WTC11 (cell line): ENCODE results near the gene CORO2B. TPM values are rescaled to one million over a fixed set of nuclear protein-coding genes. Genes with fewer than 3 reads are reported as not detected.

Experiments
- ATAC-seq: fragments of 200-7000 bp; cut with Tn5 transposase; 2 replicates; pipeline ENCODE4 v1.10.0; 2021; ENCODE audit warnings: mild to moderate bottlenecking, moderate library complexity
- CTCF ChIA-PET: fragments of 300-600 bp; sonication (Branson Sonifier 250); formaldehyde crosslinking; loops from one replicate; lab custom pipeline; 2021; ENCODE audit warnings: antibody characterized with exemption; lab: Charles Lee
- POLR2A ChIA-PET: fragments of 350-600 bp; sonication (Branson Sonifier 250); formaldehyde crosslinking; loops from one replicate; lab custom pipeline; 2021; ENCODE audit warnings: antibody characterized with exemption; lab: Charles Lee
- DNase-seq: peaks from one replicate; pipeline ENCODE4 v3.0.0; 2021; ENCODE audit warnings: low spot score
- H3K27ac Mint-ChIP-seq: 2 replicates; pipeline ENCODE4 v1.8.0; 2021; ENCODE audit warnings: mixed read lengths
- H3K27me3 Mint-ChIP-seq: 2 replicates; pipeline ENCODE4 v1.8.0; 2021; ENCODE audit warnings: low read depth, mild to moderate bottlenecking, moderate library complexity, mixed read lengths
- H3K36me3 Mint-ChIP-seq: 2 replicates; pipeline ENCODE4 v1.8.0; 2021; ENCODE audit warnings: mixed read lengths
- H3K4me1 Mint-ChIP-seq: 2 replicates; pipeline ENCODE4 v1.8.0; 2022; ENCODE audit warnings: mixed read lengths
- H3K4me3 Mint-ChIP-seq: 2 replicates; pipeline ENCODE4 v1.8.0; 2021; ENCODE audit warnings: mild to moderate bottlenecking, moderate library complexity, mixed read lengths
- H3K9me3 Mint-ChIP-seq: 2 replicates; pipeline ENCODE4 v1.8.0; 2021; ENCODE audit warnings: mixed read lengths
- ATF1 ChIP-seq: sonication (generic); formaldehyde crosslinking; IDR thresholded peaks from 2 replicates; pipeline ENCODE4 v1.8.1; 2023; ENCODE audit warnings: mild to moderate bottlenecking, moderate library complexity, missing genetic modification reagents
- CREM ChIP-seq: sonication (generic); formaldehyde crosslinking; IDR thresholded peaks from 2 replicates; pipeline ENCODE4 v1.8.1; 2022; ENCODE audit warnings: mild to moderate bottlenecking, missing genetic modification reagents, moderate library complexity
- ETV6 ChIP-seq: sonication (generic); formaldehyde crosslinking; IDR thresholded peaks from 2 replicates; pipeline ENCODE4 v1.8.1; 2022; ENCODE audit warnings: mild to moderate bottlenecking, missing genetic modification reagents
- FOXJ3 ChIP-seq: sonication (generic); formaldehyde crosslinking; IDR thresholded peaks from 2 replicates; pipeline ENCODE4 v1.9.0; 2021; ENCODE audit warnings: missing genetic modification reagents, mild to moderate bottlenecking, borderline replicate concordance
- GABPB1 ChIP-seq: sonication (generic); formaldehyde crosslinking; IDR thresholded peaks from 2 replicates; pipeline ENCODE4 v1.8.1; 2023; ENCODE audit warnings: mild to moderate bottlenecking, missing genetic modification reagents
- JUN ChIP-seq: sonication (generic); formaldehyde crosslinking; IDR thresholded peaks from 2 replicates; pipeline ENCODE4 v1.8.0; 2023; ENCODE audit warnings: mild to moderate bottlenecking, missing genetic modification reagents
- MYBL2 ChIP-seq: sonication (generic); formaldehyde crosslinking; IDR thresholded peaks from 2 replicates; pipeline ENCODE4 v1.8.1; 2023; ENCODE audit warnings: mild to moderate bottlenecking, moderate library complexity, missing genetic modification reagents
- OVOL2 ChIP-seq: fragments of 250-450 bp; sonication (Bioruptor Pico); IDR thresholded peaks from 2 replicates; pipeline ENCODE4 v1.9.0; 2021; ENCODE audit warnings: mild to moderate bottlenecking, borderline replicate concordance
- SMAD3 ChIP-seq: sonication (generic); formaldehyde crosslinking; IDR thresholded peaks from 2 replicates; pipeline ENCODE4 v1.8.0; 2022; ENCODE audit warnings: missing genetic modification reagents, mild to moderate bottlenecking, borderline replicate concordance
- SOX15 ChIP-seq: fragments of 250-450 bp; sonication (Bioruptor Pico); IDR thresholded peaks from 2 replicates; pipeline ENCODE4 v1.9.0; 2021; ENCODE audit warnings: mild to moderate bottlenecking
- TEAD4 ChIP-seq: sonication (generic); formaldehyde crosslinking; IDR thresholded peaks from 2 replicates; pipeline ENCODE4 v1.8.0; 2022; ENCODE audit warnings: mild to moderate bottlenecking, missing genetic modification reagents
- ZBTB21 ChIP-seq: sonication (generic); formaldehyde crosslinking; IDR thresholded peaks from 2 replicates; pipeline ENCODE4 v1.8.1; 2023; ENCODE audit warnings: mild to moderate bottlenecking, missing genetic modification reagents, borderline replicate concordance
- ZNF219 ChIP-seq: sonication (generic); formaldehyde crosslinking; IDR thresholded peaks from 2 replicates; pipeline ENCODE4 v1.8.0; 2023; ENCODE audit warnings: missing genetic modification reagents, mild to moderate bottlenecking, borderline replicate concordance
- ZNF263 ChIP-seq: sonication (generic); formaldehyde crosslinking; IDR thresholded peaks from 2 replicates; pipeline ENCODE4 v1.8.1; 2022; ENCODE audit warnings: low read depth, mild to moderate bottlenecking, moderate library complexity, missing genetic modification reagents
- total RNA-seq: library from RNA; stranded (reverse); gene quantifications from 3 replicates; pipeline ENCODE4 v1.2.3, GENCODE V29; 2021
- TF ChIP-seq, protein P1 (sequence below): sonication (generic); formaldehyde crosslinking; IDR thresholded peaks from 2 replicates; pipeline ENCODE4 v1.8.0; 2022; ENCODE audit warnings: mild to moderate bottlenecking, missing genetic modification reagents
- TF ChIP-seq, protein P2 (sequence below): sonication (generic); formaldehyde crosslinking; conservative IDR thresholded peaks from 2 replicates; pipeline ENCODE4 v1.8.1; 2022; ENCODE audit warnings: mild to moderate bottlenecking, missing genetic modification reagents
- TF ChIP-seq, protein P3 (sequence below): fragments of 250-450 bp; sonication (Bioruptor Pico); IDR thresholded peaks from 2 replicates; pipeline ENCODE4 v1.9.0; 2021; ENCODE audit warnings: mild to moderate bottlenecking

Gene CORO2B
- total RNA-seq, 1 experiment from 2014 or later: 4.9 TPM

DNA sequence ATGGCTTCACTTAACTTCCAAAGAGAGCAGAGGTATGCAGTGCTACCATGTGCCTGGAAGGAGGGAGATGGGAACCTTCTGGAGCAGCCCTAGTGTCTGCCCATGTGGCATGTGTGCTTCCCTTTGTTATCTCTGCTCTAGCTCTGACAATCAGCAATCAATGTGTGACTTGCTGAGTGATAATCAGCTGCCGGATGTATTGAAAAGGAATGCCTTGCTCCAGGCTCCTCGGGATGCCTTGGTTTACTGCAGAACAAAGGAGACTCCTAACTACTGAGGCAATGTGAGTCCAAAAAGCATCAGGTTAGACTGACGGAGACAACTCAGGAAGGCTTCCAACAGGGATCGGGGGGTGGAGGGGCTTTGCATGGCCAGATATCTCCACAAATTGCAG lies 36.0 kb upstream of the CORO2B start:
- Mint-ChIP-seq H3K9me3 (peaks cover 22% of the 10 kb centered on the region), H3K27ac (no peak overlapping the region), H3K4me1 (0 out of 2 replicates have a peak, but pooled peaks cover 2% of the 10 kb centered on the region), H3K4me3 (no peak overlapping the region), H3K27me3 (peaks cover 10% of the 10 kb centered on the region), H3K36me3 (peaks cover 10% of the 10 kb centered on the region)
- ChIA-PET CTCF (interaction anchor here (1.1 to 1.3 kb wide), 2 partner anchors 131 to 331 kb away, joined by 3 to 6 read pairs; no protein-coding TSS in a partner anchor), POLR2A (no interaction called here)
- no peak for DNase-seq
- TF ChIP-seq TEAD4 (CRISPR knock-in tag) (no peak), MYBL2 (CRISPR knock-in tag) (no peak), JUN (CRISPR knock-in tag) (no peak), ZNF219 (CRISPR knock-in tag) (no peak), ZNF263 (CRISPR knock-in tag) (no peak), ETV6 (CRISPR knock-in tag) (no peak)
- TF ChIP-seq, protein P1, sequence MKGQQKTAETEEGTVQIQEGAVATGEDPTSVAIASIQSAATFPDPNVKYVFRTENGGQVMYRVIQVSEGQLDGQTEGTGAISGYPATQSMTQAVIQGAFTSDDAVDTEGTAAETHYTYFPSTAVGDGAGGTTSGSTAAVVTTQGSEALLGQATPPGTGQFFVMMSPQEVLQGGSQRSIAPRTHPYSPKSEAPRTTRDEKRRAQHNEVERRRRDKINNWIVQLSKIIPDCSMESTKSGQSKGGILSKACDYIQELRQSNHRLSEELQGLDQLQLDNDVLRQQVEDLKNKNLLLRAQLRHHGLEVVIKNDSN (CRISPR knock-in tag): no peak
- no peak for ATAC-seq

- no peak for TF ChIP-seq CREM (CRISPR knock-in tag)
- peaks cover 10% of the 10 kb centered on the region for H3K27me3 Mint-ChIP-seq
- ChIA-PET POLR2A (no interaction called here), CTCF (interaction anchor here (1.3 kb wide), 1 partner anchor 130 kb away, joined by 3 read pairs; no protein-coding TSS in a partner anchor)
- peaks cover 10% of the 10 kb centered on the region for H3K36me3 Mint-ChIP-seq
- 0 out of 2 replicates have a peak, but pooled peaks cover 2% of the 10 kb centered on the region for H3K4me1 Mint-ChIP-seq
- no peak overlapping the region for H3K4me3 Mint-ChIP-seq
- no peak for DNase-seq
- no peak for ATAC-seq
- no peak overlapping the region for H3K27ac Mint-ChIP-seq
- peaks cover 22% of the 10 kb centered on the region for H3K9me3 Mint-ChIP-seq
These were observed 35.4 kb upstream of the CORO2B start for GRCh38 chr15:68543165-68544008.

DNA sequence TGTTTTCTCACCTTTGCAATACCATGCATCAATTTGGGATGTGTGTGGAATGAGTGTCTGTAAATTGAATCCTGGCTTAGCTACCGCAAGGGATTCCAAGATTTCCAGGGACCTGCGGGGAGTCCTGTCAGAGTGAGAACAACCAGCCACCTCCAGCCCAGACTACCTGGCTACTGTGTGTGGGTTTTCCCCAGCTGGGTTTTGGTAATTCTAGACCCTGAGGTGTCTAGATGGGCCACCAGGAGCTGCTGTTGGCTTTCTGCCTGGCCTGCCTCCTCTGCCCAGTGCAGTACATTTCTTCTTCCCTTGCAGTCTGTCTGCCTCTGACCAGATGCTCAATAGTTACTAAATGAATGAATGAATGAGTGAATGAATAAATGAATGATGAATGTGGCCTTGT lies 32.5 kb upstream of the CORO2B start:
- H3K27me3 Mint-ChIP-seq: peaks cover 11% of the 10 kb centered on the region
- POLR2A ChIA-PET: no interaction called here
- 0 out of 2 replicates have a peak, but pooled peaks cover 2% of the 10 kb centered on the region for H3K4me1 Mint-ChIP-seq
- TF ChIP-seq ZBTB21 (CRISPR knock-in tag) (no peak), FOXJ3 (CRISPR knock-in tag) (no peak), SOX15 (no peak), SMAD3 (CRISPR knock-in tag) (no peak), GABPB1 (no peak), OVOL2 (no peak), ATF1 (CRISPR knock-in tag) (no peak)
- TF ChIP-seq, protein P2, sequence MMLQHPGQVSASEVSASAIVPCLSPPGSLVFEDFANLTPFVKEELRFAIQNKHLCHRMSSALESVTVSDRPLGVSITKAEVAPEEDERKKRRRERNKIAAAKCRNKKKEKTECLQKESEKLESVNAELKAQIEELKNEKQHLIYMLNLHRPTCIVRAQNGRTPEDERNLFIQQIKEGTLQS (CRISPR knock-in tag): no peak
- TF ChIP-seq, protein P3, sequence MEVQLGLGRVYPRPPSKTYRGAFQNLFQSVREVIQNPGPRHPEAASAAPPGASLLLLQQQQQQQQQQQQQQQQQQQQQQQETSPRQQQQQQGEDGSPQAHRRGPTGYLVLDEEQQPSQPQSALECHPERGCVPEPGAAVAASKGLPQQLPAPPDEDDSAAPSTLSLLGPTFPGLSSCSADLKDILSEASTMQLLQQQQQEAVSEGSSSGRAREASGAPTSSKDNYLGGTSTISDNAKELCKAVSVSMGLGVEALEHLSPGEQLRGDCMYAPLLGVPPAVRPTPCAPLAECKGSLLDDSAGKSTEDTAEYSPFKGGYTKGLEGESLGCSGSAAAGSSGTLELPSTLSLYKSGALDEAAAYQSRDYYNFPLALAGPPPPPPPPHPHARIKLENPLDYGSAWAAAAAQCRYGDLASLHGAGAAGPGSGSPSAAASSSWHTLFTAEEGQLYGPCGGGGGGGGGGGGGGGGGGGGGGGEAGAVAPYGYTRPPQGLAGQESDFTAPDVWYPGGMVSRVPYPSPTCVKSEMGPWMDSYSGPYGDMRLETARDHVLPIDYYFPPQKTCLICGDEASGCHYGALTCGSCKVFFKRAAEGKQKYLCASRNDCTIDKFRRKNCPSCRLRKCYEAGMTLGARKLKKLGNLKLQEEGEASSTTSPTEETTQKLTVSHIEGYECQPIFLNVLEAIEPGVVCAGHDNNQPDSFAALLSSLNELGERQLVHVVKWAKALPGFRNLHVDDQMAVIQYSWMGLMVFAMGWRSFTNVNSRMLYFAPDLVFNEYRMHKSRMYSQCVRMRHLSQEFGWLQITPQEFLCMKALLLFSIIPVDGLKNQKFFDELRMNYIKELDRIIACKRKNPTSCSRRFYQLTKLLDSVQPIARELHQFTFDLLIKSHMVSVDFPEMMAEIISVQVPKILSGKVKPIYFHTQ (CRISPR knock-in tag): no peak
- no peak overlapping the region for H3K27ac Mint-ChIP-seq
- DNase-seq (no peak), ATAC-seq (no peak)
- H3K36me3 Mint-ChIP-seq: no peaks in the 10 kb centered on the region
- CTCF ChIA-PET: interaction anchor here (1.5 to 2.8 kb wide), 5 partner anchors 105 to 379 kb away, joined by 3 to 16 read pairs (median 8); no protein-coding TSS in a partner anchor
- no peak overlapping the region for H3K4me3 Mint-ChIP-seq
- peaks cover 6% of the 10 kb centered on the region; the same call in 1 of the 2 replicates for H3K9me3 Mint-ChIP-seq
